K562 (cell line): ENCODE results near the gene ABCB9. TPM values are rescaled to one million over a fixed set of nuclear protein-coding genes. Genes with fewer than 3 reads are reported as not detected.

Experiments used
- ATAC-seq: fragments of 200-7000 bp; cut with Tn5 transposase; 3 replicates; pipeline ENCODE4 v1.9.1; 2020; ENCODE audit warnings: moderate library complexity
- BruUV-seq: library from RNA; stranded (reverse); fragments of 400-500 nt; replicated peaks from 2 replicates; lab custom pipeline; 2021; lab: Mats Ljungman, UMichigan
- CTCF ChIA-PET: fragments of 300-600 bp; formaldehyde crosslinking; extraction: SDS; loops from one replicate; lab custom pipeline; 2021; ENCODE audit warnings: low intra/inter-chr PET ratio; lab: Yijun Ruan, JAX
- POLR2A ChIA-PET: fragments of 300-600, 350-650 bp; sonication (Branson Sonifier 250); formaldehyde crosslinking; extraction: SDS; loops from one replicate; lab custom pipeline; 2021; ENCODE audit warnings: antibody characterized with exemption, inconsistent platforms; lab: Yijun Ruan, JAX
- DNase-seq, 4 experiments: peaks; one replicate each; pipeline versions ENCODE4 v3.0.0 to v3.0.0-alpha.2; 2011 to 2018; ENCODE audit warnings: low spot score in 3 of 4, mixed read lengths in 3 of 4; ENCODE audit errors: extremely low read depth in 1 of 4
- FAIRE-seq: peaks from 2 replicates; lab custom pipeline; 2011; peaks lifted over from hg19 to GRCh38; lab: Jason Lieb, UNC
- H2AFZ ChIP-seq: 2 replicates; pipeline ENCODE4 v1.6.0; 2011; ENCODE audit warnings: low read depth, low read length, control low read depth, inconsistent platforms
- H3K27ac ChIP-seq: fragments of 200-600 bp; 3 replicates; pipeline ENCODE4 v1.8.0; 2011; ENCODE audit warnings: low read depth, mild to moderate bottlenecking, control low read depth, inconsistent platforms, low read length, moderate library complexity, mixed read lengths; ENCODE audit errors: extremely low read depth
- H3K27me3 ChIP-seq, 2 experiments: fragments of 300-600 bp in 1 of 2; 2 replicates in 1 of 2; 3 replicates in 1 of 2; pipeline versions ENCODE4 v1.6.0 to v1.8.0; 2011; ENCODE audit warnings: inconsistent platforms in 2 of 2, low read length in 2 of 2, mild to moderate bottlenecking in 1 of 2, mixed read lengths in 1 of 2, moderate library complexity in 1 of 2; ENCODE audit not compliant: control insufficient read depth in 2 of 2, insufficient read depth in 2 of 2
- H3K36me3 ChIP-seq: fragments of 300-600 bp; 3 replicates; pipeline ENCODE4 v1.8.0; 2011; ENCODE audit warnings: mild to moderate bottlenecking, low read length, inconsistent platforms; ENCODE audit not compliant: control insufficient read depth, insufficient read depth
- H3K4me1 ChIP-seq, 2 experiments: fragments of 200-600 bp in 1 of 2; replicated peaks in 1 of 2; 2 replicates in 1 of 2; 3 replicates in 1 of 2; pipeline versions ENCODE4 v1.5.1 to v1.8.0; 2011; ENCODE audit warnings: inconsistent platforms in 2 of 2, low read length in 2 of 2, mild to moderate bottlenecking in 1 of 2, mixed read lengths in 1 of 2, moderate library complexity in 1 of 2; ENCODE audit not compliant: control insufficient read depth in 2 of 2, insufficient read depth in 2 of 2
- H3K4me2 ChIP-seq: 2 replicates; pipeline ENCODE4 v1.6.1; 2011; ENCODE audit warnings: low read length, control low read depth, inconsistent platforms, mixed read lengths; ENCODE audit not compliant: insufficient read depth
- H3K4me3 ChIP-seq: fragments of 200-600 bp; sonication (generic), shearing (Covaris generic); 2 replicates; pipeline ENCODE4 v1.5.1; 2016; ENCODE audit warnings: control low read depth, inconsistent platforms
- H3K79me2 ChIP-seq: fragments of 200-600 bp; 3 replicates; pipeline ENCODE4 v1.8.0; 2011; ENCODE audit warnings: low read length, inconsistent platforms; ENCODE audit not compliant: control insufficient read depth, insufficient read depth
- H3K9ac ChIP-seq, 2 experiments: 2 replicates each; pipeline versions ENCODE4 v1.6.0 to v1.6.1; 2011; ENCODE audit warnings: low read depth in 2 of 2, low read length in 2 of 2, control low read depth in 1 of 2, inconsistent platforms in 1 of 2, mild to moderate bottlenecking in 1 of 2, mixed read lengths in 1 of 2; ENCODE audit not compliant: insufficient read depth in 1 of 2
- H3K9me1 ChIP-seq: one replicate; pipeline ENCODE4 v1.6.0; 2011; ENCODE audit warnings: inconsistent platforms, mild to moderate bottlenecking, low read length, moderate library complexity; ENCODE audit not compliant: control insufficient read depth, insufficient read depth
- H3K9me3 ChIP-seq: replicated peaks from 2 replicates; pipeline ENCODE4 v1.5.1; 2011; ENCODE audit warnings: low read depth, low read length, inconsistent platforms; ENCODE audit not compliant: control insufficient read depth, insufficient read depth
- H4K20me1 ChIP-seq: replicated peaks from 2 replicates; pipeline ENCODE4 v1.6.1; 2011; ENCODE audit warnings: low read length, inconsistent platforms, mixed read lengths; ENCODE audit not compliant: control insufficient read depth, insufficient read depth
- HNRNPL ChIP-seq: fragments of 200-400 bp; formaldehyde crosslinking; IDR thresholded peaks from 2 replicates; pipeline ENCODE4 v1.6.1; 2017; ENCODE audit warnings: low read depth, mild to moderate bottlenecking, low read length
- ZBTB33 ChIP-seq: sonication (generic); formaldehyde crosslinking; IDR thresholded peaks from 2 replicates; pipeline ENCODE4 v1.8.1; 2023; ENCODE audit warnings: mild to moderate bottlenecking, missing genetic modification reagents
- ZNF644 ChIP-seq: fragments of 200-800 bp; sonication (Bioruptor generic); IDR thresholded peaks from 2 replicates; pipeline ENCODE4 v1.6.1; 2016; ENCODE audit warnings: low read depth, missing genetic modification characterization, missing compliant biosample characterization
- WGBS: fragments of 100-300 bp; shearing (Covaris generic); methylation state at CpG from one replicate; pipeline ENCODE4 v1.1.6; 2016; ENCODE audit warnings: low coverage, mixed read lengths; ENCODE audit not compliant: insufficient coverage; ENCODE audit errors: missing lambda C conversion rate; 5-methylcytosine and 5-hydroxymethylcytosine counted together
- in situ Hi-C: fragments of 300-500 bp; cut with MboI; formaldehyde crosslinking; loops from 4 replicates; pipeline ENCODE4 v1.15.0; 2018; ENCODE audit warnings: inconsistent platforms, mixed read lengths
- intact Hi-C: fragments of 100-400 bp; cut with micrococcal nuclease; formaldehyde crosslinking; loops from 2 replicates; pipeline ENCODE4 v1.14.2; 2022
- polyA plus RNA-seq, 8 experiments: library from polyadenylated mRNA; depleted of rRNA in 4 of 8; stranded (reverse) in 5 of 8; unstranded in 3 of 8; fragments of >200 nt; fragmentation: Nextera tagmentation in 2 of 8; fragmentation: Illumina TruSeq in 1 of 8; extraction: Ambion mirVana in 2 of 8; extraction: Trizol in 1 of 8; gene quantifications; 2 replicates each; pipeline versions ENCODE4 v1.2.1 to v1.2.3, GENCODE V29; 2011 to 2014; ENCODE audit warnings: inconsistent platforms in 1 of 8, missing spikeins in 1 of 8
- total RNA-seq, 7 experiments: library from RNA; depleted of rRNA in 6 of 7; stranded (reverse); fragments of >200 nt in 6 of 7; fragmentation: Illumina TruSeq in 2 of 7; extraction: Trizol in 2 of 7; gene quantifications; 2 replicates each; pipeline versions ENCODE4 v1.2.1 to v1.2.3, GENCODE V29; 2011 to 2021; ENCODE audit warnings: low replicate concordance in 1 of 7

ABCB9 gene
- total and polyA plus RNA-seq, 9 of the 15 experiments (the other 6 are each of a cell fraction or from before 2014, with no cell fraction given) = 0.20 to 12.6 (median 6.2) TPM

- no peak for DNase-seq
- Histone ChIP-seq H2AFZ (no peak overlapping the region), H3K27ac (no peak overlapping the region), H3K9me3 (no peaks in the 10 kb centered on the region), H3K4me3 (no peak overlapping the region), H4K20me1 (peaks cover 5% of the 10 kb centered on the region; the same call in 1 of the 2 replicates), H3K9ac (no peak overlapping the region), H3K36me3 (peaks cover 29% of the 10 kb centered on the region; the same call in 2 of the 3 replicates), H3K9me1 (no peaks in the 10 kb centered on the region), H3K79me2 (peaks cover 12% of the 10 kb centered on the region), H3K4me2 (no peak overlapping the region), H3K27me3 (no peaks in the 10 kb centered on the region), H3K4me1 (peaks cover 26 to 92% of the 10 kb centered on the region in 2 experiments)
- BruUV-seq = no TSS peak
- in situ Hi-C loops (no loop called here), intact Hi-C loops (loop anchor here (10.0 kb wide), 1 partner anchor 158 kb away; no protein-coding TSS in a partner anchor)
- FAIRE-seq = no peak
- POLR2A ChIA-PET = interaction anchor here (0.6 to 4.0 kb wide), 4 partner anchors 11 to 33 kb away, joined by 3 to 22 read pairs (median 3); partner anchors contain the start of gene OGFOD2
- CTCF ChIA-PET = no interaction called here
- 95% methylated on average over 27 of the region's 40 CpGs for WGBS
- TF ChIP-seq ZNF644 (tag) = no peak
- peak; percentile 45; the same call in 1 of the 2 replicates for TF ChIP-seq ZBTB33 (CRISPR knock-in tag)
- TF ChIP-seq HNRNPL = peak; percentile 65
- ATAC-seq = no peak
These were observed 20.1 kb upstream of the ABCB9 start for GRCh38 chr12:122986258-122986871.
